PC-9 (cell line): ENCODE data around the gene IL12RB1.

Experiments
- EZH2 ChIP-seq: fragments of 200-600 bp; sonication (generic); IDR thresholded peaks from 2 replicates; pipeline ENCODE4 v1.8.0; 2017; ENCODE audit warnings: antibody characterized with exemption, low read depth
- TF ChIP-seq, protein P1 (sequence below): fragments of 200-600 bp; sonication (generic); conservative IDR thresholded peaks from 2 replicates; pipeline ENCODE4 v1.6.1; 2017; ENCODE audit warnings: mixed run types, antibody characterized with exemption, mild to moderate bottlenecking, moderate library complexity

DNA sequence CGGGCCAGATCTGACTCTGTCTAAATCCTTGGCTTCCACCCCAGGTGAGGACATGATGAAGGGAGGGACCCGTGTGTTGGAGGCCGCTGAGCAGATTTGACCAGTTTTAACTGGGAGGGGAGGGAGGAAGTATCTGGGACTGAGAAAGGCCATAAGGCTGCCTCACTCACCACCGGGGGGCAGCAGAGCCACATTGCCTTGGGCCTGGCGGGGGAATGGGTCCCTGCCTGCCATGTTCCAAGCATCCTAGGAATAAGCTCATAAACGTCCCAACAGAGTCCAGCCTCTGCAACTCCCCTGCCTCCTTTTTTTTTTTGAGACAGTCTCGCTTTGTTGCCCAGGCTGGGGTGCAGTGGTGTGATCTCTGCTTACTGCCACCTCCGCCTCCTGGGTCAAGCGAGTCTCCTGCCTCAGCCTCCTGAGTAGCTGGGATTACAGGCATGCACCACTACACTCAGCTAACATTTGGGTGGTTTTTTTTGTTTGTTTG, 26.3 kb upstream of the IL12RB1 start:
- TF ChIP-seq, protein P1, sequence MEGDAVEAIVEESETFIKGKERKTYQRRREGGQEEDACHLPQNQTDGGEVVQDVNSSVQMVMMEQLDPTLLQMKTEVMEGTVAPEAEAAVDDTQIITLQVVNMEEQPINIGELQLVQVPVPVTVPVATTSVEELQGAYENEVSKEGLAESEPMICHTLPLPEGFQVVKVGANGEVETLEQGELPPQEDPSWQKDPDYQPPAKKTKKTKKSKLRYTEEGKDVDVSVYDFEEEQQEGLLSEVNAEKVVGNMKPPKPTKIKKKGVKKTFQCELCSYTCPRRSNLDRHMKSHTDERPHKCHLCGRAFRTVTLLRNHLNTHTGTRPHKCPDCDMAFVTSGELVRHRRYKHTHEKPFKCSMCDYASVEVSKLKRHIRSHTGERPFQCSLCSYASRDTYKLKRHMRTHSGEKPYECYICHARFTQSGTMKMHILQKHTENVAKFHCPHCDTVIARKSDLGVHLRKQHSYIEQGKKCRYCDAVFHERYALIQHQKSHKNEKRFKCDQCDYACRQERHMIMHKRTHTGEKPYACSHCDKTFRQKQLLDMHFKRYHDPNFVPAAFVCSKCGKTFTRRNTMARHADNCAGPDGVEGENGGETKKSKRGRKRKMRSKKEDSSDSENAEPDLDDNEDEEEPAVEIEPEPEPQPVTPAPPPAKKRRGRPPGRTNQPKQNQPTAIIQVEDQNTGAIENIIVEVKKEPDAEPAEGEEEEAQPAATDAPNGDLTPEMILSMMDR: peak; percentile 89
- TF ChIP-seq EZH2: no peak
